ENCODE measurements around the gene ZFAND5.

Gene ZFAND5

DNA sequence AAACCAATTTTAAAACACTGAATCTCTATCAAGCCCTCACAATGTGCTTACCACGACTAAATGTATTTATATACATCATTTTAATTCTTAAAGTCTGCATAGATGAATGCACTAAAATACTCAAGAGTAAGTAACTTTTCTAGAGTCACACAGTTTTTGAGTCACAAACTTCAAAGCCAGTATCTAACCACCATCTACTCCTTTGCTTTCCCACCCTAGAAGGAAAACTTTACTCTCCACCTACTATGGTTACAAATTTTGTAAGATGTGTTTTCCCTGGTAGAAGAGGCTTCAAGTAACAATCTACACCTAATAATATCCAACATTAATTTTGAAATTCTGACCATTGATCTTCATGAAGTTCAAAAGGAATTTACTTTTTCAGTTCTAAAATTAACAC, 18.7 kb downstream of the ZFAND5 start:
- H3K4me3 ChIP-seq (ENCODE audit: low read depth in 1 of 2, low read length in 2 of 2): no peak overlapping the region

DNA sequence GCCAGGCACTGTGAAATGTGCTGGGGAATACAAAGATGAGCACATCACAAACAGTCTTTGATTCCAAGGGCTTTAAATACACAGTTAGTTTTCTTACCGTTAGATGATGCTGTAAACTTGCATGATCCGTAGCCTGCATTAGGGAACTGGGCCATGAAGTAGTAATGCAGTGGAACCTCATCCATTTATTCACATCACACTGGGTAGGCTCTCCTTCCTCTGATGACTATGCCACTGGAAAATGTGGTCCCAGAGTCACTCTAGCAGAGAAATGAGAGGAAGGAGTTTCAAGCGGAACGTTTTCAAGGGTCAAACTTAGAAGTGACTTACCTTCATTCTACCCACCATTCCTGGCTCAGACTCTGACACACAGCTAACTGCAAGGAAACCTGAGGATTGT, 26.4 kb downstream of the ZFAND5 start:
- Histone ChIP-seq H3K27me3 (ENCODE audit: low read depth, low read length) (no peaks in the 10 kb centered on the region), H3K4me3 (ENCODE audit: low read depth in 1 of 2, low read length in 2 of 2) (no peak overlapping the region), H3K4me1 (ENCODE audit: control insufficient read depth in 1 of 2, insufficient read depth in 2 of 2, low read length in 2 of 2) (no peaks in the 10 kb centered on the region), H3K36me3 (ENCODE audit: control insufficient read depth in 1 of 2, insufficient read depth in 2 of 2, low read length in 2 of 2) (no peaks in the 10 kb centered on the region), H3K27ac (ENCODE audit: low read length) (no peak overlapping the region), H3K9me3 (ENCODE audit: control insufficient read depth in 1 of 2, low read length in 2 of 2) (no peaks in the 10 kb centered on the region)

More for the DNA sequence above, 18.7 kb downstream of the ZFAND5 start:
- no peaks in the 10 kb centered on the region for H3K4me1 ChIP-seq (ENCODE audit: control insufficient read depth in 1 of 2, insufficient read depth in 2 of 2, low read length in 2 of 2)
- H3K36me3 ChIP-seq (ENCODE audit: control insufficient read depth in 1 of 2, insufficient read depth in 2 of 2, low read length in 2 of 2): no peaks in the 10 kb centered on the region
- no peak overlapping the region for H3K27ac ChIP-seq (ENCODE audit: low read length)
- no peaks in the 10 kb centered on the region for H3K9me3 ChIP-seq (ENCODE audit: control insufficient read depth in 1 of 2, low read length in 2 of 2)
- no peaks in the 10 kb centered on the region for H3K27me3 ChIP-seq (ENCODE audit: low read depth, low read length)

DNA sequence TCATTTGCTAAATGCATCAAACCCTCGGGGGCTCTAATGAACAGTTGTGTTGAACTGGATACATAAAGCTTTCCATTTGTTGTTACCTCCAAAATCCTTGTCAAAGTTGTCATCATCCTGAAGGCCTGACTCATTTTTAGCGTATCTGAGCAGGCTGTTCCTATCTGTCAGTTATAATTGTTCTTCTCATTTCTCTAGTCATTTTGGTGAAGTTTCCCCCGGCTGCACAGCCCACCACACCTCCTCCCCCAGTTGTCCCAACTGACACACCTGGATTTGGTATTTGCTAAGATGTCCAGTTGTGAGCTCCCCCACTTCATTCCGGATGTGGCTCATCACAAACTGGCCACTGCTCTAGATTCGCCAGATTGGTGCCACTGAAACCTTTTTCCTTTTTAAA, 27.7 kb downstream of the ZFAND5 start:
- Histone ChIP-seq H3K4me1 (ENCODE audit: control insufficient read depth in 1 of 2, insufficient read depth in 2 of 2, low read length in 2 of 2) (no peaks in the 10 kb centered on the region), H3K9me3 (ENCODE audit: control insufficient read depth in 1 of 2, low read length in 2 of 2) (no peaks in the 10 kb centered on the region), H3K36me3 (ENCODE audit: control insufficient read depth in 1 of 2, insufficient read depth in 2 of 2, low read length in 2 of 2) (no peaks in the 10 kb centered on the region), H3K27ac (ENCODE audit: low read length) (no peak overlapping the region), H3K4me3 (ENCODE audit: low read depth in 1 of 2, low read length in 2 of 2) (no peak overlapping the region), H3K27me3 (ENCODE audit: low read depth, low read length) (no peaks in the 10 kb centered on the region)

DNA sequence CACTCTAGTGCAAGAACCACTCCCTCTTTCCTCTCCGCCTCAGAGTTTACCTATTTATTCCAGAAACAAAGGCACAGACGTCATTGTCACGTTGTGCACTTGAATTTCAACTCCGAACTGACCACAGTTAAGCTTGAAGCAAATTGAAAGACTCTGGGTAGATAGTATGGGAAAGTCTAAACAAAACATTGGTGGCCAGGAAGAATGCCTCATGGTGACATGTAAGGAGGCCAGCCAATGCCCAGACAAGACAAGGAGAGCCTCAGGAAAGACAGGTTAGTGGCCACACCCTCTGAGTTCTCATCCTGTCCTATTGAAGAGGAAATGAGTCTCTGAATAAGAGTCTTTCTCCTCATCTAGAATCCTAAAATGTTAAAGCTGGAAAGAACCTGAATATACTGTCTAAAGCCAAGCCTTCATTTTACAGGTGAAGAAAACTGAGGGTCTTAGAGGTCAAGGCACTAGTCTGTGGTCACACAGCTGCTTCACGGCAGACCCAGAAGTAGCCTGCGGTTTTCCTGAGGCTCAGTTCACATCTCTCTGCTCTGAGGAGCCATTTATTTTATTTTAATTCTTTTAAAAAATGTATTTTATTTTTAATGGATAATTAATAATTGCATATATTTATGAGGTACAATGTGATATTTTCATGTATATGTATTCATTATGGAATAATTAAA, 30.2 kb downstream of the ZFAND5 start:
- Histone ChIP-seq H3K27me3 (ENCODE audit: low read depth, low read length) (no peaks in the 10 kb centered on the region), H3K27ac (ENCODE audit: low read length) (no peak overlapping the region), H3K4me3 (ENCODE audit: low read depth in 1 of 2, low read length in 2 of 2) (no peak overlapping the region), H3K4me1 (ENCODE audit: control insufficient read depth in 1 of 2, insufficient read depth in 2 of 2, low read length in 2 of 2) (no peaks in the 10 kb centered on the region), H3K9me3 (ENCODE audit: control insufficient read depth in 1 of 2, low read length in 2 of 2) (no peaks in the 10 kb centered on the region), H3K36me3 (ENCODE audit: control insufficient read depth in 1 of 2, insufficient read depth in 2 of 2, low read length in 2 of 2) (no peaks in the 10 kb centered on the region)

DNA sequence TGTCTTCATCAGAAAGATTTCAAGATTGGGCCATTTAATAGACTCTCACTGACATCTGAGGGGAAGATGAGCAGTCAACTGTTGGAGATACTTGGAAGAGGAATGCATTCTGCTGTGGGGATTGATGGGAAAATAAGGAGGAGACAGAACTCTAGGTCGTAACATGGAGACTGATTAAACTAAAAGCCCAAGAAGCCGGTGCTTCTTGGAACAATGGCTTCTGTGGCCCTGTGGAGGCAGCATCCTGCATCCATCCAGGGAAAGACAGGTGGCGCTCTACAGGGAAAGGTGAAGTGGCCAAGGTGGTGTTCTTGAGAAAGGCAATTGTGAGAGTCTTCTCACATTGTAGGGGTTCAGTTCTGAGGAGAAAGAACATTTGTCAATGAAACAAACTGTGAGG, 31.3 kb downstream of the ZFAND5 start:
- Histone ChIP-seq H3K27ac (ENCODE audit: low read length) (no peak overlapping the region), H3K4me3 (ENCODE audit: low read depth in 1 of 2, low read length in 2 of 2) (no peak overlapping the region), H3K9me3 (ENCODE audit: control insufficient read depth in 1 of 2, low read length in 2 of 2) (no peaks in the 10 kb centered on the region), H3K4me1 (ENCODE audit: control insufficient read depth in 1 of 2, insufficient read depth in 2 of 2, low read length in 2 of 2) (no peaks in the 10 kb centered on the region), H3K36me3 (ENCODE audit: control insufficient read depth in 1 of 2, insufficient read depth in 2 of 2, low read length in 2 of 2) (no peaks in the 10 kb centered on the region), H3K27me3 (ENCODE audit: low read depth, low read length) (no peaks in the 10 kb centered on the region)

DNA sequence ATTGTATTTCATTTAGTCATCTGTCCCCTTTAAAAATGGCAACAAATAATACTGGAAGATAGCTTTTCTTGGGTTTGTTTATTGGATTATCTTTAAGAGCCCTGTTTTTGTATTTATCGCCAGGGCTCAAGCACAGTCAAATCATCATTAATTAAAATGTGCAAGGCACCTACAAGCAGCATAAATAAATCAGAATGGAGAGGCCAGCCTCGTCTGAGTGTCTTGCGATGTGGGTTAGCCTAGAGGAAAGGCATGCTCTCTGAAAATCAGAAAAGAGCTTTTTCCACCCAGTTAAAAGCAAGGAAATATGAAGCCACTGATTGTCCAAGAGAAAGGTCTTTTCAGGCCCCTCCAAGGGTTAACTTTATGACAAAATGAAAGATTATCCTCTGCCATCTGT, 31.8 kb downstream of the ZFAND5 start:
- H3K4me3 ChIP-seq (ENCODE audit: low read depth in 1 of 2, low read length in 2 of 2): no peak overlapping the region
- H3K9me3 ChIP-seq (ENCODE audit: control insufficient read depth in 1 of 2, low read length in 2 of 2): no peaks in the 10 kb centered on the region
- no peaks in the 10 kb centered on the region for H3K27me3 ChIP-seq (ENCODE audit: low read depth, low read length)
- H3K4me1 ChIP-seq (ENCODE audit: control insufficient read depth in 1 of 2, insufficient read depth in 2 of 2, low read length in 2 of 2): no peaks in the 10 kb centered on the region
- H3K27ac ChIP-seq (ENCODE audit: low read length): no peak overlapping the region
- no peaks in the 10 kb centered on the region for H3K36me3 ChIP-seq (ENCODE audit: control insufficient read depth in 1 of 2, insufficient read depth in 2 of 2, low read length in 2 of 2)

DNA sequence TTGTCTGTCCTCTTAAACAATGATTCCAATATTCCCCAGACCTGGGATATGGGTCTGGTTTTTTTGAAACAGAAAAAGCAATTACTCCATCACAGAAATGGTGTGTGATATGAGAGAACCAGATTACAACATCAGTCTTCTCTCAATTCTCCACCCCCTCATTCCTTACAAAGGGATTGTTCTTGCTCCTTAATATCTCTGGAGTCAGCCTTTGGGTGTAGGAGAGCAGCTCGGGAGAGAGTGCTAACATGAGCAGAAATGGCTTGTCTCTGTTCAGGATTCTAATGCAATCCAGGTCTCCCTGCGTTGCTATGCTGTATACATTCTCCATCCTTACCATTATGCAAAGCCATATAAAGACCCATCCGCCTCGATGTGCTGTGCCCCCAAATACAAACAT, 32.7 kb downstream of the ZFAND5 start:
- Histone ChIP-seq H3K4me3 (ENCODE audit: low read depth in 1 of 2, low read length in 2 of 2) (no peak overlapping the region), H3K27ac (ENCODE audit: low read length) (no peak overlapping the region), H3K4me1 (ENCODE audit: control insufficient read depth in 1 of 2, insufficient read depth in 2 of 2, low read length in 2 of 2) (no peaks in the 10 kb centered on the region), H3K9me3 (ENCODE audit: control insufficient read depth in 1 of 2, low read length in 2 of 2) (no peaks in the 10 kb centered on the region), H3K36me3 (ENCODE audit: control insufficient read depth in 1 of 2, insufficient read depth in 2 of 2, low read length in 2 of 2) (no peaks in the 10 kb centered on the region), H3K27me3 (ENCODE audit: low read depth, low read length) (no peaks in the 10 kb centered on the region)

DNA sequence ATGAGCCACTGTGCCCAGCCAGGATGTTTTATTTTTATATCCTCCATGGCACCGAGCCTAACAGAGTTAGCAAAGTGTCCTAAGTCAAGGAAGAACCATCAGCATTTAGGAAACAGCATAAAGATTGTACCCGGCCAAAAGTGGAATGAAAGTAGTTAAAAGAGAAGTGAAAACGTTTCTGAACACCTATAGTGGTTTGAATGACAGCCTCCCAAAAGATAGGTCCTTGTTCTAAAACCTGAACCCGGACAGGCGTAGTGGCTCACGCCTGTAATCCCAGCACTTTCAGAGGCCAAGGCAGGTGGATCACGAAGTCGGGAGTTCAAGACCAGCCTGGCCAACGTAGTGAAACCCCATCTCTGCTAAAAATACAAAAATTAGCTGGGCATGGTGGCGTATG, 37.4 kb downstream of the ZFAND5 start:
- H3K9me3 ChIP-seq (ENCODE audit: control insufficient read depth in 1 of 2, low read length in 2 of 2): no peaks in the 10 kb centered on the region
- H3K27ac ChIP-seq (ENCODE audit: low read length): no peak overlapping the region
- H3K36me3 ChIP-seq (ENCODE audit: control insufficient read depth in 1 of 2, insufficient read depth in 2 of 2, low read length in 2 of 2): no peaks in the 10 kb centered on the region
- H3K4me1 ChIP-seq (ENCODE audit: control insufficient read depth in 1 of 2, insufficient read depth in 2 of 2, low read length in 2 of 2): no peaks in the 10 kb centered on the region
- H3K4me3 ChIP-seq (ENCODE audit: low read depth in 1 of 2, low read length in 2 of 2): no peak overlapping the region
- H3K27me3 ChIP-seq (ENCODE audit: low read depth, low read length): no peaks in the 10 kb centered on the region

DNA sequence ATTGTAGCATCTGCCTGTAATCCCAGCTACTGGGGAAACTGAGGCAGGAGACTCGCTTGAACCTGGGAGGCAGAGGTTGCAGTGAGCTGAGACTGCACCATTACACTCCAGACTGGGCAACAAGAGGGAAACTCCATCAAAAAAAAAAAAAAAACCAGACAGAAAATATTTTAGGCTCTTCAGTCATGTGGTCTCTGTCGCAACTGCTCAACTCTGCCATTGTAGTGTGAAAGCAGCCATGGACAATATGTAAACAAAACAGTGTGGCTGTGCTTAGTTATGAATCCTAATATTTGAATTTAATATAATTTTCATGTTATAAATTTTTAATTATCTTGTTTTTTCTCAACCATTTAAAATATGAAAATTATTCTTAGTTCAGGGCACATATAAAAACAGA, 38.4 kb downstream of the ZFAND5 start:
- Histone ChIP-seq H3K4me1 (ENCODE audit: control insufficient read depth in 1 of 2, insufficient read depth in 2 of 2, low read length in 2 of 2) (no peaks in the 10 kb centered on the region), H3K36me3 (ENCODE audit: control insufficient read depth in 1 of 2, insufficient read depth in 2 of 2, low read length in 2 of 2) (no peaks in the 10 kb centered on the region), H3K4me3 (ENCODE audit: low read depth in 1 of 2, low read length in 2 of 2) (no peak overlapping the region), H3K27me3 (ENCODE audit: low read depth, low read length) (no peaks in the 10 kb centered on the region), H3K27ac (ENCODE audit: low read length) (no peak overlapping the region), H3K9me3 (ENCODE audit: control insufficient read depth in 1 of 2, low read length in 2 of 2) (no peaks in the 10 kb centered on the region)

DNA sequence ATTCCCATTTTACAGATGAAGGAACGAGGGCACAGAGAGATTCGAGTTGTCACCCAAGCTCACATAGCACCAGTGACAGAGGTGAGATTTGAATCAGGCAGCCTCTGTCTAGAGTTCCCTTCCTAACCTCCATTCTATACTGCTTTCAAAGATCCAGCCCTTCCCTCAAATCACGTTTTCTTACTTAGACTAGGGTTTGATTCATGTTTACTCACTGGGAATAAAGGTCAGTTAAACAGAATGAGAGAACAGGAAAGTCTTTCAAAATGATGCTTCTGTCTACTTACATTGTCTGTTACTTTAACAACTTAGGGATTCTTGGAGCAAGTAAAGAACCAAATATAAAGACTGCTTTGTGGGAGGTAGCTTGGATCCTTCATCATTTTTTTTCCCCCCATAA, 40.0 kb downstream of the ZFAND5 start:
- Histone ChIP-seq H3K9me3 (ENCODE audit: control insufficient read depth in 1 of 2, low read length in 2 of 2) (no peaks in the 10 kb centered on the region), H3K4me3 (ENCODE audit: low read depth in 1 of 2, low read length in 2 of 2) (no peak overlapping the region), H3K27ac (ENCODE audit: low read length) (no peak overlapping the region), H3K4me1 (ENCODE audit: control insufficient read depth in 1 of 2, insufficient read depth in 2 of 2, low read length in 2 of 2) (no peaks in the 10 kb centered on the region), H3K27me3 (ENCODE audit: low read depth, low read length) (no peaks in the 10 kb centered on the region), H3K36me3 (ENCODE audit: control insufficient read depth in 1 of 2, insufficient read depth in 2 of 2, low read length in 2 of 2) (no peaks in the 10 kb centered on the region)

DNA sequence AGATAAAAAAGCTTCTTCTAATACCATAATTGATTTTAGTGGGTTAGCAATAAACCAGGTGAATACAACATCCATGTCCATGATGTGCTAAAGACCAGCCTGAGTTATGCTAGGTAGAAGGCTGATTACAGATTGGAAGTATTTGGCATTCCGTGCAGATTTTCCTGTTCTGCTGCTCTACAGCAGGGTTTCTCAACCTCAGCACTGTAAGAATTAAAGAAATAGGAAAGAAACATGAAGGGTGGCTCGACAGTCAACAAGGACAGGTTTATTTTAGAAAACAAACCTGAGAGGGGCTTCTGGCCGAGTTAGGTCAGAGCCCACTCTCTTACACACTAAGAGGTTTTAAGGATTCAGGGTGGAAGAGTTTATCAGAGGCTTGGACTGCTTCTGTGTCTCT, 42.3 kb downstream of the ZFAND5 start:
- H3K4me1 ChIP-seq (ENCODE audit: control insufficient read depth in 1 of 2, insufficient read depth in 2 of 2, low read length in 2 of 2): no peaks in the 10 kb centered on the region
- H3K9me3 ChIP-seq (ENCODE audit: control insufficient read depth in 1 of 2, low read length in 2 of 2): no peaks in the 10 kb centered on the region

DNA sequence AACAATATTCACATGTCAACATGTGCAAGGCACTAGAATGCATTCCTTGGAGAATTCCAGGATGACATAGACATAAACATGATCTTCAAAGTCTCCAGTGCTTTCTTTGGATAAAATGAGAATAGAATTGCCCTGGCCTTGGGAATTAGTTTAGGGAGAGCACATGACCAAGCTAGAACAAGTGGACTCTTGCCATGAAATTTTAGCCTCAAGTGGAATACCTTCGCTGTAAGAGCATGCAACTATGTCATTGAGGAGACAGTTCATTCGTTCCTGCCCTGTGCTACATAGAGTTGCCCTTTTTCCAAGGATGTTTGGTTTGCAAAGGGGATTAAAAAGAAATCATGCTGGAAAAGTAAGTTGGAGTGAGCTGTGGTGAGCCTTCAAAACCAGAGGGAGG, 42.7 kb downstream of the ZFAND5 start:
- no peaks in the 10 kb centered on the region for H3K27me3 ChIP-seq (ENCODE audit: low read depth, low read length)
- H3K4me3 ChIP-seq (ENCODE audit: low read depth in 1 of 2, low read length in 2 of 2): no peak overlapping the region
- no peaks in the 10 kb centered on the region for H3K9me3 ChIP-seq (ENCODE audit: control insufficient read depth in 1 of 2, low read length in 2 of 2)
- H3K4me1 ChIP-seq (ENCODE audit: control insufficient read depth in 1 of 2, insufficient read depth in 2 of 2, low read length in 2 of 2): no peaks in the 10 kb centered on the region
- H3K36me3 ChIP-seq (ENCODE audit: control insufficient read depth in 1 of 2, insufficient read depth in 2 of 2, low read length in 2 of 2): no peaks in the 10 kb centered on the region
- H3K27ac ChIP-seq (ENCODE audit: low read length): no peak overlapping the region

More for the DNA sequence above, 42.3 kb downstream of the ZFAND5 start:
- Histone ChIP-seq H3K36me3 (ENCODE audit: control insufficient read depth in 1 of 2, insufficient read depth in 2 of 2, low read length in 2 of 2) (no peaks in the 10 kb centered on the region), H3K4me3 (ENCODE audit: low read depth in 1 of 2, low read length in 2 of 2) (no peak overlapping the region), H3K27me3 (ENCODE audit: low read depth, low read length) (no peaks in the 10 kb centered on the region), H3K27ac (ENCODE audit: low read length) (no peak overlapping the region)

Data from muscle layer of duodenum (tissue), 2 donors.